ENCODE data around the gene SYT8. TPM values are rescaled to one million over a fixed set of nuclear protein-coding genes. Genes with fewer than 3 reads are reported as not detected.
"Not testable (repeated sequence)": the region's sequence is repeated elsewhere in the genome, so short reads cannot be mapped to it uniquely, and the experiment has no call there.

Gene SYT8
- total and polyA plus RNA-seq, 7 donors, result 0.04 to 0.28 (median 0.06) TPM; not detected in 4

DNA sequence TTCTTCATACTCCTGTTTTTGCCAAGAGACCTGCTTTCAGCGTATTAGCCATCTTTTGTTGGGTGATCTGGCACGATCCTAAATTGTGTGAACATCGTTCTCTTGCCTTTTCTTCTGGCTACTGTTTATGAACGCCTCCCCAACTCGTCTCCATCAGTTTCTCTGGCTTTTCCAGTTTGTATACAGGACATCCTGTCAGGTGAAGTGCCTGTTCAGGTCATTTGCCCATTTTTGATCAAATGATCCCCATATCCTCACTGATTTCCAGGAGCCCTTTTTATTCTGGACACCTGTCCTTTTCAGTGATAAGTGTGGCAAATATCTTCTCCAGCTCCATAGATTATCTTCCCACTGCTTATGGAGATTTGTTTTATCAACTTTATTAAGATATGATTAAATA is 22.5 kb upstream of the SYT8 start:
- Histone ChIP-seq H3K27ac (no peak overlapping the region), H3K27me3 (ENCODE audit: insufficient read depth in 3 of 3, low read length in 2 of 3) (peaks cover 0 to 9% (median 3%) of the 10 kb centered on the region in 3 donors), H3K9me3 (peaks cover under 1% of the 10 kb centered on the region), H3K4me1 (no peaks in the 10 kb centered on the region), H3K36me3 (ENCODE audit: insufficient read depth in 1 of 2, low read depth in 1 of 2) (no peaks in the 10 kb centered on the region), H3K4me3 (no peak overlapping the region)
- TF ChIP-seq, protein P1, sequence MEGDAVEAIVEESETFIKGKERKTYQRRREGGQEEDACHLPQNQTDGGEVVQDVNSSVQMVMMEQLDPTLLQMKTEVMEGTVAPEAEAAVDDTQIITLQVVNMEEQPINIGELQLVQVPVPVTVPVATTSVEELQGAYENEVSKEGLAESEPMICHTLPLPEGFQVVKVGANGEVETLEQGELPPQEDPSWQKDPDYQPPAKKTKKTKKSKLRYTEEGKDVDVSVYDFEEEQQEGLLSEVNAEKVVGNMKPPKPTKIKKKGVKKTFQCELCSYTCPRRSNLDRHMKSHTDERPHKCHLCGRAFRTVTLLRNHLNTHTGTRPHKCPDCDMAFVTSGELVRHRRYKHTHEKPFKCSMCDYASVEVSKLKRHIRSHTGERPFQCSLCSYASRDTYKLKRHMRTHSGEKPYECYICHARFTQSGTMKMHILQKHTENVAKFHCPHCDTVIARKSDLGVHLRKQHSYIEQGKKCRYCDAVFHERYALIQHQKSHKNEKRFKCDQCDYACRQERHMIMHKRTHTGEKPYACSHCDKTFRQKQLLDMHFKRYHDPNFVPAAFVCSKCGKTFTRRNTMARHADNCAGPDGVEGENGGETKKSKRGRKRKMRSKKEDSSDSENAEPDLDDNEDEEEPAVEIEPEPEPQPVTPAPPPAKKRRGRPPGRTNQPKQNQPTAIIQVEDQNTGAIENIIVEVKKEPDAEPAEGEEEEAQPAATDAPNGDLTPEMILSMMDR (IDR thresholded peaks at IDR 0.05), result no peak
- intact Hi-C loops (cut with DNase I), result no loop called here
- 74 to 80% (median 79%) methylated on average over 5 of the region's 5 CpGs for WGBS, 3 donors
- DNase-seq, result no peak
- no peak for ATAC-seq

DNA sequence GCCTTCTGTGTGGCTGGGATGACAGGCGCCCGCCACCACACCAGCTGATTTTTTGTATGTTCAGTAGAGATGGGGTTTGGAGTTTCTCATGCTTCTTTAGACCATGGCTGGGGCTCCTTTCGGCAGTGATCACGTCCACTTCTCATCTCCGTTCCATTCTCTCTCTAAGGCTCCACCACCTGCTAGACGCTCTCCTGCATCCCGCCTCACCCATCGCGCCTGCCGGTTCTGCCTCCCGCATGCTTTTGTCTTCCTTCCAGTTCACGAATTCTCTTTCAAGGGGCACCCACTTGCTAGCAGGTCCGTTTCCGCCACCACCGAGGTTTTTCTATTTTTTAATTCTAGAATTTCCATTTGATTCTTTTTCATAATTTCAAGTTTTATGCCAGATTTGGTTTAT is 22.0 kb upstream of the SYT8 start:
- DNase-seq (no peak), ATAC-seq (no peak)
- H3K36me3 ChIP-seq (ENCODE audit: insufficient read depth in 1 of 2, low read depth in 1 of 2), result no peaks in the 10 kb centered on the region
- intact Hi-C loops (cut with DNase I), result no loop called here
- WGBS, 3 donors, result 78 to 90% (median 90%) methylated on average over 15 of the region's 15 CpGs
- H3K27me3 ChIP-seq (ENCODE audit: insufficient read depth in 3 of 3, low read length in 2 of 3), result peaks cover 0 to 9% (median 3%) of the 10 kb centered on the region in 3 donors
- H3K4me3 ChIP-seq, result no peak overlapping the region
- TF ChIP-seq, protein P1 (IDR thresholded peaks at IDR 0.05), result no peak
- no peak overlapping the region for H3K27ac ChIP-seq
- no peaks in the 10 kb centered on the region for H3K4me1 ChIP-seq
- H3K9me3 ChIP-seq, result peaks cover 6% of the 10 kb centered on the region

DNA sequence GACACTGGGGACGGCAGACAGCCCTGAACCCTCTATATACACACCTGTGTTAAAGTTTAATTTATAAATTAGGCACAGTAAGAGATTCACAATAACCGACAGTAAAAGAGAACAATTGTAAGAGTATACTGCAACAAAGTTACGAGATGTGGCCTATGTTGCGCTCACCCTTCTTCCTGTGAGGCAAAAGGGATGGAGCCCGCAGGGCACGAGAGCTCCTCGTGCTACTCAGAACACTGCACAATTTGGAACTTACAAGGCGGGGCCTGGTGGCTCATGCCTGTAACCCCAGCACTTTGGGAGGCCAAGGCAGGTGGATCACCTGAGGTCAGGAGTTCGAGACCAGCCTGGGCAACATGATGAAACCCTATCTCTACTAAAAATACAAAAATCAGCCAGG is 21.4 kb upstream of the SYT8 start:
- ATAC-seq; intact Hi-C loops (cut with DNase I): not testable (repeated sequence)
- 85 to 89% (median 88%) methylated on average over 9 of the region's 9 CpGs for WGBS, 3 donors

DNA sequence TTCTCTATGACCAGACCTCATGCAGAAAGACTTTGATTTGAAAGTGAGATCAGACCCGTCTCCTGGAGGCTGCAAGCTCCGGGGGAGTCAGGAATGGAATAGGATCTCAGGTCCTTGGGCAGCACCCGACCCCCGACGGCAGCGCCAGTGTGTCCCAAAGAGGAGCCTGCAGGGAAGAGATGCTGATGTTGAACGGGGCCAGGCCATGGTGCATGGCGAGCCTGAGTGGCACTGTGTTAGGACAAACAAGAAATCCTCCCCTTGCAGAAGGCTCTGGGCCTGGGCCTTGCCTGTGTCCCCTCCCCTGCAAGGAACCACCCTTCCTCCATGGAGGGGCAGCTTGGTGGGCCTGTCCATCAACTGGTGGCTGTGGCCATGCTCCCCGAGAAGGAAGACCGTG is 20.1 kb upstream of the SYT8 start:
- no peaks in the 10 kb centered on the region for H3K4me1 ChIP-seq
- no peak overlapping the region for H3K27ac ChIP-seq
- H3K36me3 ChIP-seq (ENCODE audit: insufficient read depth in 1 of 2, low read depth in 1 of 2), result no peaks in the 10 kb centered on the region
- H3K9me3 ChIP-seq, result peaks cover 17% of the 10 kb centered on the region
- no peak overlapping the region for H3K4me3 ChIP-seq
- TF ChIP-seq, protein P1 (IDR thresholded peaks at IDR 0.05), result no peak
- intact Hi-C loops (cut with DNase I), result loop anchor here in 1 of 2 donors (5.0 kb wide), 1 partner anchor 82 kb away; no protein-coding TSS in a partner anchor
- peaks cover 0 to 9% (median 3%) of the 10 kb centered on the region in 3 donors for H3K27me3 ChIP-seq (ENCODE audit: insufficient read depth in 3 of 3, low read length in 2 of 3)
- no peak for ATAC-seq
- 81 to 87% (median 85%) methylated on average over 10 of the region's 10 CpGs for WGBS, 3 donors
- no peak for DNase-seq

More for the DNA sequence above, 21.4 kb upstream of the SYT8 start:
- not testable (repeated sequence) for H3K4me1 ChIP-seq; H3K27ac ChIP-seq; H3K36me3 ChIP-seq (ENCODE audit: insufficient read depth in 1 of 2, low read depth in 1 of 2); DNase-seq; H3K4me3 ChIP-seq; H3K27me3 ChIP-seq (ENCODE audit: insufficient read depth in 3 of 3, low read length in 2 of 3)
- H3K9me3 ChIP-seq, result peaks cover 10% of the 10 kb centered on the region

DNA sequence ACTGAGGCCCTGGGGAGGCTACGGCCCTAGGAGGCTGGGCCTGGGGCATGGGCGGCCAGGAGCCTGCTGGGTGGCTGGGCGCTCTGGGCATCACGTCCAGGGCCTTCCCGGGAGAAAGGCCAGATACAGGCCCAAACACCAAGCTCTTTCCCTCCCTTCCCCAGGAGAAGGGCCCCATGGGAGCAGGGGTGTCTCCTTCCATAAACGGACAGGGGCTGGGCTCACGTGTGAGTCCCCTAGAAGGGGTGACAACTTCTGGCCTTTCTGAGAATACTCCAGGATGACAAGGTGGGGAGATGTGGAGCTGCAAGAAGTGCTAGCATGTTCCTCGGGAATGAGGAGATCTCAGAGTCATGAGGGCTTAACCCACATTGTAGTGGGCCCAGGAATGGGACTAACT is 19.5 kb upstream of the SYT8 start:
- Histone ChIP-seq H3K9me3 (peaks cover 17% of the 10 kb centered on the region), H3K4me1 (no peaks in the 10 kb centered on the region), H3K27ac (no peak overlapping the region), H3K36me3 (ENCODE audit: insufficient read depth in 1 of 2, low read depth in 1 of 2) (no peaks in the 10 kb centered on the region), H3K27me3 (ENCODE audit: insufficient read depth in 3 of 3, low read length in 2 of 3) (peaks cover 0 to 9% (median 3%) of the 10 kb centered on the region in 3 donors), H3K4me3 (no peak overlapping the region)
- DNase-seq (no peak), ATAC-seq (no peak)
- WGBS, 3 donors, result 83 to 90% (median 84%) methylated on average over 8 of the region's 8 CpGs
- intact Hi-C loops (cut with DNase I), result loop anchor here in 1 of 2 donors (5.0 kb wide), 1 partner anchor 83 kb away; no protein-coding TSS in a partner anchor
- TF ChIP-seq, protein P1 (IDR thresholded peaks at IDR 0.05), result no peak

Measured in psoas muscle (tissue), 8 donors.